DMS 273 (cell line): Measurements from ENCODE around the gene C8G.

Experiments
- DNase-seq: peaks from one replicate; lab custom pipeline; 2025; ENCODE audit not compliant: unreplicated experiment; lab: John Stamatoyannopoulos, UW

The C8G gene

DNA sequence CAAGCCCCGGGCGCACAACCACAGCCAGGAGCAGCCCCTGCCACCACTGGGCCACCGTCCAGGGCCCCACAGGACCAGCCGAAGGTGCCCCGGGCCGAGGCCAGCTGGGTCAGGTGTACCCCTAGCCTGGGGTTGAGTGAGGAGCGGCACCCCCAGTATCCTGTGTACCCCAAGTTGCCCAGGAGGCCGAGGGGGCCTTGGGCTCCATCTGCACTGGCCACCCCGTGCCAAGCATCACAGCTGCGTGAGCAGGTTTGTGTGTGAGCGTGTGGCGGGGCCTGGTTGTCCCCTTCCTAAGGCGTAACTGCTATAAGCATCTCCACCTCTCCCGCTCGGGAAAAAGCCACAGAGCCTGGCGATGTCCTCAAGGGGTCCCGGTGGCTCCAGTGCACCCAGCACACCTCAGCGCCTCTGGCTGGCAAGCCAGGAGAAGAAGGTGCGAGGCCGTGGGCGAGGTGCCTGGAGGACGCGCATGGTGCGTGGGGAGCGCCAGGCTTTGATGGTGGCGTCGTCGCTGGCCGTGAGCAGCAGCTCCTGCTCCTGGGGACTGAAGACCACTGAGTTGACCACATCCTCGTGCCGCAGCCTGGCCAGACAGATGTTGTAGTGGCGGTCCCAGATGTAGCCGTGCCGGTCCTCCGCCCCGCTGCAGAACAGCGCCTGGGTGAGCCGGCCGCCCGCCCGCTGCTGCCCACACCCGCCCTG lies 4.4 kb upstream of the C8G start:
- no peak for DNase-seq

GRCh38 chr9:136941231-136942111 lies 3.6 kb upstream of the C8G start:
- no peak for DNase-seq

DNA sequence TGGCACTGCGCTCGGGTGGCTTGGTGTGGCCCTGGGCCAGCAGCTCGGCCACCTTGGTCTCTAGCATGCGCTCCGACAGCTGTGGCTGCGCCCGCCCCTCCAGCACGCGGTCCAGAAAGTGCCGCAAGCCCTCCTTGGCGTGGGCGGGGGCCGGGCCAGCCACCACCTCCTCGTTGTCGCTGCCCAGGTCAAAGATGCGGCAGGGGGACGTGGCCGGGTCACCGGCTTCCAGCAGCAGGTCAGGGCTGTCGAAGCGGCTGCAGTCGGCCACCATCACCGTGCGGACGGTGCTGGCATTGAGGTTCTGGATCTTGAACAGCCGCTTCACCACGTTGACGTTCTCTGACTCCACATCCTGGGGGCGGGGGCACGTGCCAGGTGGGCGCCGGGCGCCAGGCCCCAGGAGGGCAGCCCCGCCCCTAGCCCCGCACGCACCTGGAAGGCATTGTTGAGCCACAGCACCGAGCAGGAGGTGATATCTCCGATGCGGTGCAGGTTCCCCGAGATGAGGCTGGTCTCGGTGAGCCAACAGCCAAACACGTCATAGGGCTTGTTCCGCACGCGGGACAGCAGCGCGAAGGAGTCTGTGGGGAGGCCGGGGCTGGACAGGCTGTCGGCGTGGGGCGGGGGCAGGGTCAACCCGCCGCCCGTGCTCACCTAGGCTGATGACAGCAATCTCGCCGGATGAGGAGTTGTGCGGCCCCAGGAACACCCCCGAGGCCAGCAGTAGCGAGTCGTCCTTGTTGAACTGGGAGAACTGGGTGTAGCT lies 2.7 kb upstream of the C8G start:
- DNase-seq = no peak

- DNase-seq = no peak
Observed at GRCh38 chr9:136942881-136943230, 2.2 kb upstream of the C8G start.

GRCh38 chr9:136943291-136944211 lies 1.5 kb upstream of the C8G start:
- DNase-seq = peak; percentile 70

DNA sequence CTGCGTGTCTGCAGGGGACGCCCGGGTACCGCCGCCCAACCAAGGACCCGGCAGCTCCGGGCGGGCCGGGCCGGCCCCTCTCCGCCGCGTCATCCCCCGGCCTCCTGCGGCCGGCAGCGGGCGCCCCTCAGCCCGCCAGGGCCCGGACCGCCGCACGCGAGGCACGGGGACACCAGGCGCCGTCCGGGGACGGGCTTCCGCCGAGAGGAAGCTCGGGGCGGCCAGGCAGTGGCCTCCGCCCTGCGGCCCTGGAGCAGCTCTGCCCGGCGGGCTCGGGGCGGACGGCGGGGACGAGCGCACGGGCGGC lies 878 bp upstream of the C8G start:
- peak; percentile 82 for DNase-seq

DNA sequence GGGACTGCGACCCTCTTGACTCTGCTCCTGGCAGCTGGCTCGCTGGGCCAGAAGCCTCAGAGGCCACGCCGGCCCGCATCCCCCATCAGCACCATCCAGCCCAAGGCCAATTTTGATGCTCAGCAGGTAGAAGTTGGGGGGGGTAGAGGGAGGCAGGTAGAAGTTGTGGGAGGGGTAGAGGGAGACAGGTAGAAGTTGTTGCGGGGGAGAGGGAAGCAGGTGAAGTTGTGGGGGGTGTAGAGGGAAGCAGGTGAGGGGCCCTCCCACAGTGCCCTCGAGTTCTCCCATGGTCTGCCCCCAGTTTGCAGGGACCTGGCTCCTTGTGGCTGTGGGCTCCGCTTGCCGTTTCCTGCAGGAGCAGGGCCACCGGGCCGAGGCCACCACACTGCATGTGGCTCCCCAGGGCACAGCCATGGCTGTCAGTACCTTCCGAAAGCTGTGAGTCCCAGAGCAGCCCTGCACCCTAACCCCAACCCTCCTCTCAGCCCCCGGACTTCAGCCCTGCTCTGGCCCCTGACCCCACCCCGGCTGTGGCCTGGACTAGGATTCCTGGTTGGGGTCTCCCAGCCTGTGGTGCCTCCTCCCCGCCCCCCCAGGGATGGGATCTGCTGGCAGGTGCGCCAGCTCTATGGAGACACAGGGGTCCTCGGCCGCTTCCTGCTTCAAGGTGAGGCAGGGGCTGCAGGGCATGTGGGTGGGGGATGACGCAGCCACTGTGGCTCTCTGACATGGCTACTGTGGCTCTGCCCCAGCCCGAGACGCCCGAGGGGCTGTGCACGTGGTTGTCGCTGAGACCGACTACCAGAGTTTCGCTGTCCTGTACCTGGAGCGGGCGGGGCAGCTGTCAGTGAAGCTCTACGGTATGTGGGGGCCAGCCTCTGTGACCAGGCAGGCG lies 537 bp downstream of the C8G start:
- DNase-seq = no peak

DNA sequence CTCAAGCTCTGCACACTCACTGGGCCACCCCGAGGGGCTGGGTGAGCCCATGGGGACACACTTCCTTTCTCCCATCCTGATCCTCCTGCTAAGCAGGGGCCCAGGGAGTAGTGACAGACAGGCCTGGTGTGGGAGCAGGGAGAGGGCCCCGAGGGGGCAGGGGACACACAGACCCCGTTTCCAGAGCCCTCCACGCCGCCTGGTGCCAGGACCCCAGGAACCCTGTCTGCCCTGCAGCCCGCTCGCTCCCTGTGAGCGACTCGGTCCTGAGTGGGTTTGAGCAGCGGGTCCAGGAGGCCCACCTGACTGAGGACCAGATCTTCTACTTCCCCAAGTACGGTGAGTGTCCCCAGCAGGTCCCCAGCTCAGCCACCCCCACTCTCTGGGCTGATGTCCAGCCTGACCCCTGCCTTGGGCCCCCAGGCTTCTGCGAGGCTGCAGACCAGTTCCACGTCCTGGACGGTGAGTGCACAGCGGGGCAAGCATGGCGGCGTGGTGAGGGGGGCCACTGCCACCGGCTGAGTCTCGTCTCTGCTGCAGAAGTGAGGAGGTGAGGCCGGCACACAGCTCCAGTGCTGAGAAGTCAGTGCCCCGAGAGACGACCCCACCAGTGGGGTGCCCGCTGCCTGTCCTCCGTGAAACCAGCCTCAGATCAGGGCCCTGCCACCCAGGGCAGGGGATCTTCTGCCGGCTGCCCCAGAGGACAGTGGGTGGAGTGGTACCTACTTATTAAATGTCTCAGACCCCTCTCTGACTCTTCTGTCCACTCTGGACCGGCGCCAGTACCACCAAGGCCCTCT lies 1.4 kb downstream of the C8G start:
- DNase-seq = no peak

DNA sequence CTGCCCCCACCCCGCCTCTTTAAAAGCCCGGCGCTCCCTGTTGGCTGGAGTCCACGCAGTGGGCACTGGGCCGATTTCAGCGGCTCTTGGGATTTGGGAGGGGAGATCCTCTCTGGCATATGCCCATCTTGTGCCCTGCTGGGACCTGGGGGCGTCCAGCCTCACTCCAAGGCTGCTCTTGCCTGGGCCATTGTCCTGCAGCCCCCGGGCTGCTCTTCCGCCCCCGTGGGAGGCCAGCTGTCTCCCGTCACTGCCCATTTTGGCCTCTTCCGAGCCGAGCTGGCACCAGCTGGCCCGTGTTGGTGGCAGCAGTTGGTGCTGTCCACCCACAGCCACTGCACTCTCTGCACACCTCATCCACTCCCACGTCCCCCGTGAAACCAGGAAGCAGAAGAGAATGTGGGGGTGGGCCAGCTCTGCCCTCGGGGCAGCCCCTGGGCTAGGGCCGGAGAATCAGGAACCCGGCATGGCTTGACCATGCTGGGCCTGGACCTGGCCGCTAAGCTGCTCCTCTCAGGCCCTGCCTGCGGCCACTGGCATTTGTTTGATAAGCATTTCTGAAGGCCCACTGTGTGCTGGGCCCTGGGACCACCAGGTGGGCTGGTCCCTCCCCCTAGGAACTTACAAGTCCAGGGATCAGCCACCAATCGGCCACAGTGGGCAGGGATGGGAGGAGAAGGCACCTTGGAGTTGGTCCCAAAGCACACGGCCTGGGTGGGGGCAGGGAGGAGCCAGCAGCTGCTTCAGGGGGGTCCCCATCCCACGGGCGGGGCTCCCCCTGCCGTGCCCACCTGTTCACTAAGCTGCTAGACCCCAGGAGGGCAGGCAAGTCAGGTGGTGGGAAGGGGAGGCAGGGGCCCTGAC lies 2.2 kb downstream of the C8G start:
- no peak for DNase-seq

- DNase-seq = peak; percentile 62
Observed at GRCh38 chr9:136947955-136948510, 3.0 kb downstream of the C8G start.

- peak; percentile 66 for DNase-seq
Observed at GRCh38 chr9:136949239-136949816, 4.3 kb downstream of the C8G start.

DNA sequence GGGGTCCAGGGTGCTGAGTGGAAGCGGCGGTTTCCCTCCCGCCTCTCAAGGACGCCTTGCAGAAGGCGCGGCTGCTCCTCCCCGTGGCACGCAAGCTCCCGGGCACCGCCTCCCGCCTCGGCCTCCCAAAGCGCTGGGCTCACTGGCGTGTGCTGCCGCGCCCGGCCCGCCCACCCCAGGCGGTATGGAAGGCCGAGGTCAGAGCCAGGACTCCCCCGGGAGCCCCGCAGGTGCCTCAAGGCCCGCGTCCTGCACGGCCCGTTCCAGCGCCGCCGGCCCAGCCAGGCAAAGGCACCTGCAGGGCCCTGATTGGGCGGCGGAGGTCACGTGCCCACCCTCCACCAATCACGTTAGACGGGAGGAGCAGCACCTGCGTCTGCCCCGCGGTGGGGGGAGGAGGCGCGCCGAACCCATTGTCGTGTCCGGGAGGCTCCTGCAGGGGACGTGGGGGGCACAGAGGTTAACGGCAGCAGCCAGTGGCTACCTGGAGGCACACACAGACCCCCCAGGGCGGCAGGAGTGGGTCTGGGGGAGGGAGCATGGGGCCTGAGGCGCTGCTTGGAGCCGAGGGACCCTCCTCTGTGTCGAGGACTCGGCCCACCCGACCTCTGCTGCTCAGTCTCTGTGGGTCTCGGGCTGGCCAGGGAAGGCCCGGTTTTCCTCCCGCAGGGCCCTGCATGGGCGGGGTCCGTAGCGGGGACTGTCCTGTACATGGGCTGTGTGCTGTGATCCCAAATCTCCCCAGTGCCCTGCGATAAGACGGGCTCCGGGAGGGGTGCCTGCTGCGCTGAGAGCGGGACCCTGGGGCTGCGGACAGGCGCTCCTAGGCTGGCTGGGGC lies 5.0 kb downstream of the C8G start:
- DNase-seq = peak; percentile 91

- no peak for DNase-seq
Observed at GRCh38 chr9:136950656-136951276, 5.7 kb downstream of the C8G start.

- DNase-seq = no peak
Observed at GRCh38 chr9:136951541-136952320, 6.7 kb downstream of the C8G start, which contains the start of gene LCN12. TSS of gene LCN12 (plus strand) at chr9:136952273. CDS start at chr9:136952328, 55 bp downstream.

- DNase-seq = no peak
Observed at GRCh38 chr9:136952321-136952850, 7.3 kb downstream of the C8G start.
